ENCODE data around the gene BACH2.

DNA sequence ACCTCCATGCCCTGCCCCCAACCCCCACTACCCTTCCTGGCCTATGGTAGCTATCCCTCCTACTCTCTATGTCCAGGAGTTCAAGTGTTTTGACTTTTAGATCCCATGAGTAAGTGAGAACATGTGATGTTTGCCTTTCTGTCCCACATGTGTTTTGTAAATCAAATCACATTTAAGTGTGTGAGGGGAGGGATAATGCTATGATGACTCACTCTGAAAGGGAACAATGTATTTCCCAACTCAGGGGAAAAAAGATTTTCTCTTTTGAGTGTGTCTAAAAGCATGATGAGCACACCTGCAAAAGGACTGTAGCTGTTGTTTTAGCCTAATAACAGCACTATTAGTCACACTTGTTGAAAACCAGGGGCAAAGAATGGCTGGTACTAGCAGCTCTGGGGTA is 208.6 kb downstream of the BACH2 start:
- TF ChIP-seq BHLHE40 (IDR thresholded peaks at IDR 0.05; ENCODE audit: low read depth, low read length), result no peak
- TF ChIP-seq, protein P1, sequence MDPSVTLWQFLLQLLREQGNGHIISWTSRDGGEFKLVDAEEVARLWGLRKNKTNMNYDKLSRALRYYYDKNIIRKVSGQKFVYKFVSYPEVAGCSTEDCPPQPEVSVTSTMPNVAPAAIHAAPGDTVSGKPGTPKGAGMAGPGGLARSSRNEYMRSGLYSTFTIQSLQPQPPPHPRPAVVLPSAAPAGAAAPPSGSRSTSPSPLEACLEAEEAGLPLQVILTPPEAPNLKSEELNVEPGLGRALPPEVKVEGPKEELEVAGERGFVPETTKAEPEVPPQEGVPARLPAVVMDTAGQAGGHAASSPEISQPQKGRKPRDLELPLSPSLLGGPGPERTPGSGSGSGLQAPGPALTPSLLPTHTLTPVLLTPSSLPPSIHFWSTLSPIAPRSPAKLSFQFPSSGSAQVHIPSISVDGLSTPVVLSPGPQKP (IDR thresholded peaks at IDR 0.05; ENCODE audit: borderline replicate concordance, low read depth, low read length), result no peak
- TF ChIP-seq, protein P2, sequence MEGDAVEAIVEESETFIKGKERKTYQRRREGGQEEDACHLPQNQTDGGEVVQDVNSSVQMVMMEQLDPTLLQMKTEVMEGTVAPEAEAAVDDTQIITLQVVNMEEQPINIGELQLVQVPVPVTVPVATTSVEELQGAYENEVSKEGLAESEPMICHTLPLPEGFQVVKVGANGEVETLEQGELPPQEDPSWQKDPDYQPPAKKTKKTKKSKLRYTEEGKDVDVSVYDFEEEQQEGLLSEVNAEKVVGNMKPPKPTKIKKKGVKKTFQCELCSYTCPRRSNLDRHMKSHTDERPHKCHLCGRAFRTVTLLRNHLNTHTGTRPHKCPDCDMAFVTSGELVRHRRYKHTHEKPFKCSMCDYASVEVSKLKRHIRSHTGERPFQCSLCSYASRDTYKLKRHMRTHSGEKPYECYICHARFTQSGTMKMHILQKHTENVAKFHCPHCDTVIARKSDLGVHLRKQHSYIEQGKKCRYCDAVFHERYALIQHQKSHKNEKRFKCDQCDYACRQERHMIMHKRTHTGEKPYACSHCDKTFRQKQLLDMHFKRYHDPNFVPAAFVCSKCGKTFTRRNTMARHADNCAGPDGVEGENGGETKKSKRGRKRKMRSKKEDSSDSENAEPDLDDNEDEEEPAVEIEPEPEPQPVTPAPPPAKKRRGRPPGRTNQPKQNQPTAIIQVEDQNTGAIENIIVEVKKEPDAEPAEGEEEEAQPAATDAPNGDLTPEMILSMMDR (conservative IDR thresholded peaks at IDR 0.05; ENCODE audit: low read depth, low read length), result no peak
